Trophoblast cell (in vitro differentiated cells and primary cell): ENCODE measurements around the gene CCZ1.
"Not testable (repeated sequence)": the region's sequence is repeated elsewhere in the genome, so short reads cannot be mapped to it uniquely, and the experiment has no call there.

Source experiments
- DNase-seq, 2 donors: peaks; one replicate each; pipeline ENCODE4 v3.0.0-alpha.2; 2016
- H2AFZ ChIP-seq: 2 replicates; pipeline ENCODE4 v1.6.1; 2013; ENCODE audit warnings: low read length, moderate library complexity, mild to moderate bottlenecking; ENCODE audit not compliant: insufficient read depth, poor library complexity
- H2AK5ac ChIP-seq: 2 replicates; pipeline ENCODE4 v1.6.1; 2013; ENCODE audit warnings: mild to moderate bottlenecking, low read length
- H2BK120ac ChIP-seq: 2 replicates; pipeline ENCODE4 v1.6.1; 2013; ENCODE audit warnings: low read length, mild to moderate bottlenecking, moderate library complexity; ENCODE audit not compliant: insufficient read depth, poor library complexity
- H2BK12ac ChIP-seq: 2 replicates; pipeline ENCODE4 v1.6.1; 2013; ENCODE audit warnings: mild to moderate bottlenecking, low read length, moderate library complexity
- H2BK5ac ChIP-seq: 2 replicates; pipeline ENCODE4 v1.6.1; 2013; ENCODE audit warnings: low read length, low read depth, moderate library complexity, mild to moderate bottlenecking; ENCODE audit not compliant: poor library complexity
- H3K14ac ChIP-seq: 2 replicates; pipeline ENCODE4 v1.6.1; 2013; ENCODE audit warnings: mild to moderate bottlenecking, low read length
- H3K18ac ChIP-seq: 2 replicates; pipeline ENCODE4 v1.6.1; 2013; ENCODE audit warnings: mild to moderate bottlenecking, low read length
- H3K23ac ChIP-seq: 2 replicates; pipeline ENCODE4 v1.6.1; 2013; ENCODE audit warnings: low read length
- H3K27ac ChIP-seq: 2 replicates; pipeline ENCODE4 v1.5.1; 2013; ENCODE audit warnings: low read depth, mild to moderate bottlenecking, inconsistent platforms, low read length, moderate library complexity
- H3K27me3 ChIP-seq: 2 replicates; pipeline ENCODE4 v1.6.1; 2013; ENCODE audit warnings: inconsistent platforms, mild to moderate bottlenecking, low read length, moderate library complexity; ENCODE audit not compliant: insufficient read depth
- H3K36me3 ChIP-seq, 2 experiments: 1 replicate in 1 of 2; 2 replicates in 1 of 2; pipeline ENCODE4 v1.6.1; 2013; ENCODE audit warnings: low read length in 2 of 2, mild to moderate bottlenecking in 2 of 2, moderate library complexity in 1 of 2; ENCODE audit not compliant: insufficient read depth in 2 of 2, control insufficient read depth in 1 of 2
- H3K4ac ChIP-seq: 2 replicates; pipeline ENCODE4 v1.6.1; 2013; ENCODE audit warnings: low read depth, mild to moderate bottlenecking, low read length, moderate library complexity
- H3K4me1 ChIP-seq, 2 experiments: 1 replicate in 1 of 2; 2 replicates in 1 of 2; pipeline ENCODE4 v1.6.1; 2013; ENCODE audit warnings: low read length in 2 of 2, mild to moderate bottlenecking in 2 of 2, moderate library complexity in 1 of 2; ENCODE audit not compliant: insufficient read depth in 2 of 2, control insufficient read depth in 1 of 2
- H3K4me2 ChIP-seq: 2 replicates; pipeline ENCODE4 v1.6.1; 2013; ENCODE audit warnings: inconsistent platforms, mild to moderate bottlenecking, low read length, moderate library complexity
- H3K4me3 ChIP-seq: 2 replicates; pipeline ENCODE4 v1.5.1; 2013; ENCODE audit warnings: mild to moderate bottlenecking, low read depth, low read length, inconsistent platforms
- H3K79me1 ChIP-seq: one replicate; pipeline ENCODE4 v1.6.1; 2013; ENCODE audit warnings: low read length
- H3K79me2 ChIP-seq: 2 replicates; pipeline ENCODE4 v1.6.1; 2013; ENCODE audit warnings: low read length, mild to moderate bottlenecking; ENCODE audit not compliant: control insufficient read depth, insufficient read depth, poor library complexity
- H3K9ac ChIP-seq: 2 replicates; pipeline ENCODE4 v1.6.1; 2013; ENCODE audit warnings: mild to moderate bottlenecking, low read length
- H3K9me3 ChIP-seq: 2 replicates; pipeline ENCODE4 v1.6.1; 2013; ENCODE audit warnings: low read depth, mild to moderate bottlenecking, control low read depth, inconsistent platforms, low read length; ENCODE audit not compliant: insufficient read depth
- H4K12ac ChIP-seq: 2 replicates; pipeline ENCODE4 v1.6.1; 2013; ENCODE audit warnings: low read depth, mild to moderate bottlenecking, low read length, moderate library complexity
- H4K8ac ChIP-seq: 2 replicates; pipeline ENCODE4 v1.6.1; 2013; ENCODE audit warnings: low read depth, mild to moderate bottlenecking, low read length, moderate library complexity
- H4K91ac ChIP-seq: one replicate; pipeline ENCODE4 v1.6.1; 2013; ENCODE audit warnings: low read depth, mild to moderate bottlenecking, low read length, moderate library complexity
- WGBS: extraction: QIAGEN DNeasy Blood & Tissue Kit; methylation state at CpG from one replicate; pipeline ENCODE4 v1.1.7; 2013; ENCODE audit warnings: missing lambda C conversion rate; ENCODE audit not compliant: insufficient read length, insufficient coverage; ENCODE audit errors: extremely low coverage; 5-methylcytosine and 5-hydroxymethylcytosine counted together

CCZ1 gene

GRCh38 chr7:5858494-5858893 lies 40.0 kb upstream of the CCZ1 start:
- not testable (repeated sequence) for H4K12ac ChIP-seq, H3K23ac ChIP-seq, H3K18ac ChIP-seq, H3K79me1 ChIP-seq, H3K9me3 ChIP-seq, H4K91ac ChIP-seq, H3K14ac ChIP-seq, H2BK12ac ChIP-seq, DNase-seq, H3K27ac ChIP-seq, H3K79me2 ChIP-seq, H2AFZ ChIP-seq, H3K27me3 ChIP-seq, H3K4me1 ChIP-seq, H4K8ac ChIP-seq, H2AK5ac ChIP-seq, H2BK5ac ChIP-seq, H3K4me2 ChIP-seq, H3K9ac ChIP-seq, H2BK120ac ChIP-seq, H3K4ac ChIP-seq, H3K36me3 ChIP-seq, H3K4me3 ChIP-seq
- no CpG with 5 or more reads among the region's 8 CpGs for WGBS

GRCh38 chr7:5861281-5861680 lies 37.3 kb upstream of the CCZ1 start:
- not testable (repeated sequence) for H3K9me3 ChIP-seq, H3K4ac ChIP-seq, DNase-seq, H3K18ac ChIP-seq, H3K27ac ChIP-seq, H2BK12ac ChIP-seq, H3K4me1 ChIP-seq, H3K23ac ChIP-seq, H4K8ac ChIP-seq, H2AK5ac ChIP-seq, H3K4me2 ChIP-seq, H4K91ac ChIP-seq, H3K27me3 ChIP-seq, H3K9ac ChIP-seq, H4K12ac ChIP-seq, H3K79me1 ChIP-seq, H3K79me2 ChIP-seq, H3K36me3 ChIP-seq, H2BK120ac ChIP-seq, H2AFZ ChIP-seq, H3K4me3 ChIP-seq, H3K14ac ChIP-seq, H2BK5ac ChIP-seq
- no CpG with 5 or more reads among the region's 5 CpGs for WGBS

GRCh38 chr7:5862753-5863366 lies 35.7 kb upstream of the CCZ1 start:
- not testable (repeated sequence) for H4K8ac ChIP-seq, H2BK5ac ChIP-seq, H2AFZ ChIP-seq, H3K4me2 ChIP-seq, H3K4me1 ChIP-seq, H2BK12ac ChIP-seq, DNase-seq, H3K79me2 ChIP-seq, H3K9ac ChIP-seq, H3K4ac ChIP-seq, H3K4me3 ChIP-seq, H3K23ac ChIP-seq, H2BK120ac ChIP-seq, H3K18ac ChIP-seq, H4K12ac ChIP-seq, H3K79me1 ChIP-seq, H3K9me3 ChIP-seq, H3K36me3 ChIP-seq, H3K27me3 ChIP-seq, H2AK5ac ChIP-seq, H4K91ac ChIP-seq, H3K27ac ChIP-seq, H3K14ac ChIP-seq
- WGBS, result no CpG with 5 or more reads among the region's 5 CpGs

- H3K23ac ChIP-seq, H2BK5ac ChIP-seq, H4K8ac ChIP-seq, H2BK12ac ChIP-seq, H3K4me2 ChIP-seq, H2BK120ac ChIP-seq, H3K4me1 ChIP-seq, H4K91ac ChIP-seq, H3K9me3 ChIP-seq, H3K18ac ChIP-seq, H3K79me1 ChIP-seq, H3K4me3 ChIP-seq, H3K14ac ChIP-seq, H2AK5ac ChIP-seq, H4K12ac ChIP-seq, H3K27ac ChIP-seq, H3K27me3 ChIP-seq, H3K4ac ChIP-seq, H3K36me3 ChIP-seq, H2AFZ ChIP-seq, H3K9ac ChIP-seq, H3K79me2 ChIP-seq, DNase-seq: not testable (repeated sequence)
- no CpG with 5 or more reads among the region's 9 CpGs for WGBS
Observed at GRCh38 chr7:5865279-5865931, 33.1 kb upstream of the CCZ1 start.
